ENCODE measurements around the gene PHF21A.

DNA sequence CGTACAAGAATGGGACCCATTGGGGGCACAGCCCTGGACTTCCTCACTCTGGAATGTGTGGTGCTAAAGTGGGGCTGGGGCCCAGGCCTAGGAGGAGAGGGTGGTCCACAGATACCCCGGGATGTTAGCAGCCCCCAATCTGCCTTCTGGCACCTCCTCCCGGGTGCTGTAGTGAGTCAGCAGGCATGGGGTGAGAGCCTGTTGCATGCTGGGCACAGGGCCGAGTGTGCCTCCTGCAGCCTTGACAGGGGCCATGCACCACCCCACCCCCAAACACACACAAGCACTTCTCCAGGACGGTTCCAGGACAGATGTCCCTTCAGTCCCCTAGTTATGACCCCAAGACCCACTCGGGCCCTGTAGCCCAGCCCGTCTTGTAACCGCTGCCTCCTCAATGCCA is 23.5 kb upstream of the PHF21A start:
- TF ChIP-seq, protein P1, sequence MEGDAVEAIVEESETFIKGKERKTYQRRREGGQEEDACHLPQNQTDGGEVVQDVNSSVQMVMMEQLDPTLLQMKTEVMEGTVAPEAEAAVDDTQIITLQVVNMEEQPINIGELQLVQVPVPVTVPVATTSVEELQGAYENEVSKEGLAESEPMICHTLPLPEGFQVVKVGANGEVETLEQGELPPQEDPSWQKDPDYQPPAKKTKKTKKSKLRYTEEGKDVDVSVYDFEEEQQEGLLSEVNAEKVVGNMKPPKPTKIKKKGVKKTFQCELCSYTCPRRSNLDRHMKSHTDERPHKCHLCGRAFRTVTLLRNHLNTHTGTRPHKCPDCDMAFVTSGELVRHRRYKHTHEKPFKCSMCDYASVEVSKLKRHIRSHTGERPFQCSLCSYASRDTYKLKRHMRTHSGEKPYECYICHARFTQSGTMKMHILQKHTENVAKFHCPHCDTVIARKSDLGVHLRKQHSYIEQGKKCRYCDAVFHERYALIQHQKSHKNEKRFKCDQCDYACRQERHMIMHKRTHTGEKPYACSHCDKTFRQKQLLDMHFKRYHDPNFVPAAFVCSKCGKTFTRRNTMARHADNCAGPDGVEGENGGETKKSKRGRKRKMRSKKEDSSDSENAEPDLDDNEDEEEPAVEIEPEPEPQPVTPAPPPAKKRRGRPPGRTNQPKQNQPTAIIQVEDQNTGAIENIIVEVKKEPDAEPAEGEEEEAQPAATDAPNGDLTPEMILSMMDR (IDR thresholded peaks at IDR 0.05; ENCODE audit: low read depth, low read length): no peak
- no peak for TF ChIP-seq EZH2phosphoT487 (IDR thresholded peaks at IDR 0.05; ENCODE audit: low read depth)

Measured in OCI-LY3 (cell line).